ENCODE measurements around the gene E2F7.
"Not testable (repeated sequence)": the region's sequence is repeated elsewhere in the genome, so short reads cannot be mapped to it uniquely, and the experiment has no call there.

E2F7 gene

GRCh38 chr12:77065361-77066204 is at the start of gene E2F7:
Gene E2F7 (minus strand): TSS chr12:77065569. CDS start chr12:77064635, 934 bp downstream.
- peak; percentile 93 for DNase-seq

GRCh38 chr12:77113971-77114370 is 48.6 kb upstream of the E2F7 start:
- peak; percentile 61 for DNase-seq

GRCh38 chr12:77108707-77109106 is 43.3 kb upstream of the E2F7 start:
- DNase-seq = no peak

GRCh38 chr12:77107121-77107520 is 41.8 kb upstream of the E2F7 start:
- DNase-seq = no peak

- peak; percentile 77 for DNase-seq
Observed at GRCh38 chr12:77104792-77105191, 39.4 kb upstream of the E2F7 start.

GRCh38 chr12:77104286-77104685 is 38.9 kb upstream of the E2F7 start:
- peak; percentile 56 for DNase-seq

GRCh38 chr12:77102691-77103090 is 37.3 kb upstream of the E2F7 start:
- DNase-seq = peak; percentile 87

- peak; percentile 37 for DNase-seq
Observed at GRCh38 chr12:77102123-77102522, 36.8 kb upstream of the E2F7 start.

GRCh38 chr12:77099799-77100198 is 34.4 kb upstream of the E2F7 start:
- DNase-seq = no peak

- DNase-seq = no peak
Observed at GRCh38 chr12:77097846-77098245, 32.5 kb upstream of the E2F7 start.

- not testable (repeated sequence) for DNase-seq
Observed at GRCh38 chr12:77092227-77092626, 26.9 kb upstream of the E2F7 start.

- no peak for DNase-seq
Observed at GRCh38 chr12:77089686-77090220, 24.4 kb upstream of the E2F7 start.

GRCh38 chr12:77087427-77087826 is 22.1 kb upstream of the E2F7 start:
- peak; percentile 79 for DNase-seq

GRCh38 chr12:77082021-77082420 is 16.7 kb upstream of the E2F7 start:
- no peak for DNase-seq

GRCh38 chr12:77079631-77080030 is 14.3 kb upstream of the E2F7 start:
- DNase-seq = no peak

- DNase-seq = no peak
Observed at GRCh38 chr12:77078231-77078630, 12.9 kb upstream of the E2F7 start.

GRCh38 chr12:77076886-77077285 is 11.5 kb upstream of the E2F7 start:
- no peak for DNase-seq

GRCh38 chr12:77073894-77074293 is 8.5 kb upstream of the E2F7 start:
- not testable (repeated sequence) for DNase-seq

GRCh38 chr12:77072833-77073495 is 7.6 kb upstream of the E2F7 start:
- DNase-seq = peak; percentile 34

GRCh38 chr12:77070800-77071449 is 5.6 kb upstream of the E2F7 start:
- DNase-seq = no peak

- DNase-seq = no peak
Observed at GRCh38 chr12:77070382-77070781, 5.0 kb upstream of the E2F7 start.

GRCh38 chr12:77064896-77065360 is 441 bp downstream of the E2F7 start:
- no peak for DNase-seq

GRCh38 chr12:77062846-77063461 is 2.4 kb downstream of the E2F7 start:
- DNase-seq = peak; percentile 7
